HS-27A (cell line): Measurements from ENCODE around the gene PRF1.
"Not testable (repeated sequence)": the region's sequence is repeated elsewhere in the genome, so short reads cannot be mapped to it uniquely, and the experiment has no call there.

Experiments
- DNase-seq: peaks from one replicate; pipeline ENCODE4 v3.0.0-alpha.2; 2012; ENCODE audit warnings: low read depth, missing footprints

Gene PRF1

DNA sequence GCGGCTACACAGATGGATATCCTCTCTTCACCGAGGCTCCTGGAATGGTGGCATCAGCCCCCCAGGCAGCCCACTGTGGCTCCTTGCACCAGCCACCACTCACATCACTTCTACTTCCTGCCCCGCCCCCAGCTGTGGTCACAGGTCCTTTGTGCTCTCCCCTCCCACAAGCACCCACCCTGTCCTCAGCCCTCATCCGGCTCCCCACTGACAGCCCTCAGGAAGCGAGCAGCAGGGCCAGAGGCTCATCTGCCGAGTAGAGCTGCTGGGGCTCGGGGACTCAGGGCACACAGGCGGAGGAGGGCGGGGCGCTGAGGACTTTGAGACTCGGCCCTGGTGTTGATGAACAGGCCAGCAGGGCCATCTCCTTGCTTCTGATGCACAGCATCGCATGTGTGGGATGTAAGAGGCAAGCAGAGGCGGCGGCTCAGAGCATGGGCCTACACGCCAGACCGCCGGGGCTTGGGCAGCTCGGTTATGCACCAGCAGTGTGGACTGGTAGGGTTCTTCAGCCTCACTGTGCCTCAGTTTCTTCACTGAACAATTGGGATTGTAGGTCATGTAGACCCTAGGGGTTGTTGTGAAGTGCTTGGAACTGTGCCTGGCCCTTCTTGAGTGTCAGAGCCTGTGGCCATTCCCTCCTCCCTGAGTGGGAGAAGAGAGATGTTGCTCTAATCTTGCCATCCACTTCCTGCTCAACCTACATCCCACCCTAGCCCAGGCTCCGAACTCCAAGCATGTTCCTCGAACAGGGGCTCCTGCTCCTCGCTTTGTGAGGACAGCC is at the start of gene PRF1:
Gene PRF1 (minus strand): TSS at position 77 of the 784 bp plus-strand sequence. CDS start 1,839 bp downstream, outside the sequence.
- no peak for DNase-seq

DNA sequence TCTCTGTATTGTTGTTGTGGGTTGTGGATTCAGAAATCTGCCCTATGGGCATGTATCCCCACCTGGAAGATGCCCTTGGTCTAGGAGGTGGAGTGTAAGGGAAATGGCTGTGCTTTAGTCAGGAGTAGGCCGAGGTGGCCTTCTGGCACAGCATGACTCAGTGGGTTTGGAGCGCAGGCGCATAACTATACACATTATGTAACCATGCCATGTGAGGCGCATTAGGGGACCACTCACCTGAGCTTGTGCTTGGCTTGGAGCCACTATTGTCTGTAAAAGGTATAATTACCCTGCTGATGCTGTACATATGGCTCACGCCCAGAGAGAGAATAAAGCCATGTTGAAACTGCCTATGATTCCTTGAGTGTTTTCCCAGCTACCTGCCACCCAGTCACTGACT is 49.1 kb upstream of the PRF1 start:
- no peak for DNase-seq

DNA sequence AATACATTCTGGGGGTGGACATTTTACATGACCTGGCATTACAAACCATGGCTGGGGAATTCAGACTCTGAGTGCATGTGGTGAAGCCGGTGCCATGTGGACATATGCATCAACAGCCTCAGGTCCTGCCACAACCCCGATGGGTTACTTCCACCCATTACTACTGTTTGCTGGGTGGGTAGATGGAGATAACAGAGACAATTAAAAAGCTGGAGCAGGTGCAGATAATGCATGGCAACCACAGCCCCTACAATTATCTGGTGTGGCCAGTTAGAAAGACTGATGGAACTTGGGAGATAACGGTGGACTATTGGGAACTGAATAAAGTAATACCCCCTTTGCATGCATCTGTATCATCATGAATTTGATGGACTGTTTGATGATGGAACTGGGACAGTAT is 48.2 kb upstream of the PRF1 start:
- DNase-seq = no peak

DNA sequence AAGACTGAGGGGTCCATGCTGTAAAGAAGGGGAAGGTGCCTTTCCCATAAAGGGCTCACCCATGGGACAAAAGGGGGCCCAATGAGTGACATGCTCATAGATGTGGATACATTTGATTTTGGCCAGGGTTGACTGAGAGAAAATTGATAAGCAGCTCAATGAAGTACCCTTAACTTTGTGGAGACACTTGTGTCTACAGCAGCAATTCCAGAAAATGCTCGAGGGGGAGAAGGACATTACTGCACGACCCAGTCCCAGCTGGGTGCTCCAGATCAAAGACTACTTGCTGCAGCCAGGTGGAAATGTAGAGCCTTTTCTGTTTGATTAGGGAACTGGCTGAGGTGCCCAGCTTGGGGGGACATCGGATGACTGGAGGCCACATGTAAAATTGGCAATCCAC is 47.6 kb upstream of the PRF1 start:
- DNase-seq = no peak

DNA sequence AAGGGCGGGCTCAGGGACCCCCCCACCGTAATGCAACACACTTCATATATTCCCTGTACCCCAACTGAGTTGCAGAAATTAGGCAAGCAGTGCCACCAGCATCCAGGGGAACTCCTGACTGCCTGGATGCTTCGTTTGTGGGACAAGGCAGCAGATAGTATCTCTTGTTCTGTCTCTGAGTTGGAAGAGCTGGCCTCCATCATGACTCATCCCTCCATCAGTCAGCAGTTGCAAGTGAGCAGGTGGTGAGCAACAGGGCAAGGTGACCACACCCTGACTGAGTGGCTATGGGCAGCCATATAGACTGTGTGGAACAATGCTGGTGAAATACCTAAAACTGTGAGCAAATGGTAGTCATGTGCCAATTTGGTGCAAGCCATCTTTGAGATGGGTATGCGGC is 47.0 kb upstream of the PRF1 start:
- no peak for DNase-seq

DNA sequence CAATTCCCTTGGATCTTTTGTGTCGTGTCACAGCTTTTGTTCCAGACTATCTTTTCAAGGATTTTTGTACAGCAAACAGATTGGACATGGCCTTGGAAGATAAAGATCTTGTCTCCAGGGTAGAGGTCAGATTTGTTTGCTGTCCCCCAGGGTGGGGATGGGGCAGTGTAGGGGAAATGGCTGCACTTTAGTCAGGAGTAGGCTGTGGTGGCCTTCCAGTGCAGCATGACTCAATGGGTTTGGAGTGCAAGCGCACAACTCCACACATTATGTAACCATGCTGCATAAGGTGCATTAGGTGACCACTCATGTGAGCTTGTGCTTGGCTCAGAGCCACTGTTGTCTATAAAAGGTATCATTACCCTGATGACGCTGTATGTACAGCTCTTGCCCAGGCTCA is 45.9 kb upstream of the PRF1 start:
- no peak for DNase-seq

DNA sequence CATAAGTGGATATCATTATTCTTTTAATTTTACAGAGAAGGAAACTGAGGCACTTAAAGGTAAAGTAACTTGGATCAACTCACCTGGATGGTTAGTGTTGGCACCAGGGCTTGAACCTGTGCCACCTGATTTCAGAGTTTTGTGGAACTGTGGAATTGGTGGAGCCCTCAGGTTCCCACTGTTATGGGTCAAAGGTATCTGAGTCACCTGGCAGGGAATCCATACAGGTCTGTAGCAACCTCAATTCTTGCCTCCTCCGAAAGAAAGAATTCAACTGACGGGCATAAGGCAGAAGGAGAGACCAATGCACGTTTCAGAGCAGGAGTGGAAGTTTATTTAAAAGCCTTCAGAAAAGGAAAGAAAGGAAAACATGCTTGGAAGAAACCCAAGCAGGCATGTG is 44.5 kb upstream of the PRF1 start:
- DNase-seq = no peak

DNA sequence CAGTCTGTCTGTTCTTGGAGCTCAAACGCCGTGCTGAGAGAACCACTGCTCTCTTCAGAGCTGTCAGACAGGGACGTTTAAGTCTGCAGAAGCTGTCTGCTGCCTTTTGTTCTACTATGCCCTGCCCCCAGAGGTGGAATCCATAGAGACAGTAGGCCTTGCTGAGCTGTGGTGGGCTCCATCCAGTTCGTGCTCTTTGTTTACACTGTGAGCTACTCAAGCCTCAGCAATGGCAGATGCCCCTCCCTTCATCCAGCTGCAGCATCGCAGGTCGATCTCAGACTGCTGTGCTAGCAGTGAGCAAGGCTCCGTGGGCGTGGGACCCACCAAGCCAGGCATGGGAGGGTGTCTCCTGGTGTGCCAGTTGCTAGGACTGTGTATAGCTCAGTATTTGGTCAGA is 42.4 kb upstream of the PRF1 start:
- not testable (repeated sequence) for DNase-seq

DNA sequence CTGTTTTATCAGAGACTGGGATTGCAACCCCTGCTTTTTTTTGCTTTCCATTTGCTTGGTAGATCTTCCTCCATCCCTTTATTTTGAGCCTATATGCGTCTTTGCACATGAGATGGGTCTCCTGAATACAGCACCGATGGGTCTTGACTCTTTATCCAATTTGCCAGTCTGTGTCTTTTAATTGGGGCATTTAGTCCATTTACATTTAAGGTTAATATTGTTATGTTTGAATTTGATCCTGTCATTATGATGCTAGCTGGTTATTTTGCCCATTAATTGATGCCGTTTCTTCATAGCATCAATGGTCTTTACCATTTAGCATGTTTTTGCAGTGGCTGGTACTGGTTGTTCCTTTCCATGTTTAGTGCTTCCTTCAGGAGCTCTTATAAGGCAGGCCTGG is 40.7 kb upstream of the PRF1 start:
- not testable (repeated sequence) for DNase-seq

DNA sequence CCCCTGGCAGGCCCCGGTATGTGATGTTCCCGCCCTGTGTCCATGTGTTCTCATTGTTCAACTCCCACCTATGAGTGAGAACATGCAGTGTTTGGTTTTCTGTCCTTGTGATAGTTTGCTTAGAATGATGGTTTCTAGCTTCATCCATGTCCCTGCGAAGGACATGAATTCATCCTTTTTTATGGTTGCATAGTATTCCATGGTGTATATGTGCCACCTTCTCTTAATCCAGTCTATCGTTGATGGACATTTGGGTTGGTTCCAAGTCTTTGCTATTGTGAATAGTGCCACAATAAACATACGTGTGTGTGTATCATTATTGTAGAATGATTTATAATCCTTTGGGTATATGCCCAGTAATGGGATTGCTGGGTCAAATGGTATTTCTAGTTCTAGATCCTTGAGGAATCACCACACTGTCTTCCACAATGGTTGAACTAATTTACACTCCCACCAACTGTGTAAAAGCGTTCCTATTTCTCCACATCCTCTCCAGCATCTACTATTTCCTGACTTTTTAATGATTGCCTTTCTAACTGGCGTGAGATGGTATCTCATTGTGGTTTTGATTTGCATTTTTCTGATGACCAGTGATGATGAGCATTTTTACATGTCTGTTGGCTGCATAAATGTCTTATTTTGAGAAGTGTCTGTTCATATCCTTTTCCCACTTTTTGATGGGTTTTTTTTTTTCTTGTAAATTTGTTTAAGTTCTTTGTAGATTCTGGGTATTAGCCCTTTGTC is 37.3 kb upstream of the PRF1 start:
- not testable (repeated sequence) for DNase-seq

DNA sequence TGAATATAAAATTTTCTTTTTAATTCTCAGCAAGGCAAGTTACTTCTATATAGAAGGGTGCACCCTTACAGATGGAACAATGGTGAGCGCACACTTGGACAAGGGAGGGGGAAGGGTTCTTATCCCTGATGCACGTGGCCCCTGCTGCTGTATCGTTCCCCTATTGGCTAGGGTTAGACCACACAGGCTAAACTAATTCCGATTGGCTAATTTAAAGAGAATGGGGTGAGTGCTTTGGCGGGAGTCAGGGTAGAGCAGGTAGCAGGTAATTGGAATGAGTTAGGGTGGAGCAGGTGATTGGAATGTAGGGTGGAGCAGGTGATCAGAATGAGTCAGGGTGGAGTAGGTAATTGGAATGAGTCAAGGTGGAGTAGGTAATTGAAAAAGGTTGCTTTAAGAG is 32.0 kb upstream of the PRF1 start:
- not testable (repeated sequence) for DNase-seq

DNA sequence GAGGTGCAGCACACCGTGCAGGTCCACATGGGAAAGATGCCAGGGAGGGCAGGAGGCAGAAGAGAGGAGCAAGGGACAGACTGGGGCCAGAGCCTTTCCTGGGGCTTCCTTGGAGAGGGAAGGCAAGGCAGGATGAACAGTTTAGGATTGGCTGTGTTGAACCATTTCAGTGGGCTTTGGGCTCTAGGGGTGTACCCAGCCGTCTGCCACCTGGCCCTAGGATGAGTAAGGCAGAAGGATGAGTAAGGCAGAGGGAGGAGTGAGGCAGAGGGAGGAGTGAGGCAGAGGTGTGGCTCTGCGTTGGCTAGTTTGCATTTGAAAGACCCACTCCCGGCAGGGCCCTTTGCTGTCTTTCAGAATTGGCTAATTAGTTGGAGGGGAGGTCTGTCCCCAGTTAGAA is 31.5 kb upstream of the PRF1 start:
- DNase-seq = no peak

DNA sequence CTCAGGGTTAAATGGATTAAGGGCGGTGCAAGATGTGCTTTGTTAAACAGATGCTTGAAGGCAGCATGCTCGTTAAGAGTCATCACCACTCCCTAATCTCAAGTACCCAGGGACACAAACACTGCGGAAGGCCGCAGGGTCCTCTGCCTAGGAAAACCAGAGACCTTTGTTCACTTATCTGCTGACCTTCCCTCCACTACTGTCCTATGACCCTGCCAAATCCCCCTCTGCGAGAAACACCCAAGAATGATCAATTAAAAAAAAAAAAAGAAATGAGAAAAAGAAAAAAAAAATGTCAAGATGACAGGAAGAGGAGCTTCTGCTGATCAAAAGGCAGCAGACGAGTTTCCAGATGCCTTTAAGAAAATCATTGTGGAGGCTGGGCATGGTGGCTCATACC is 29.2 kb upstream of the PRF1 start:
- not testable (repeated sequence) for DNase-seq

DNA sequence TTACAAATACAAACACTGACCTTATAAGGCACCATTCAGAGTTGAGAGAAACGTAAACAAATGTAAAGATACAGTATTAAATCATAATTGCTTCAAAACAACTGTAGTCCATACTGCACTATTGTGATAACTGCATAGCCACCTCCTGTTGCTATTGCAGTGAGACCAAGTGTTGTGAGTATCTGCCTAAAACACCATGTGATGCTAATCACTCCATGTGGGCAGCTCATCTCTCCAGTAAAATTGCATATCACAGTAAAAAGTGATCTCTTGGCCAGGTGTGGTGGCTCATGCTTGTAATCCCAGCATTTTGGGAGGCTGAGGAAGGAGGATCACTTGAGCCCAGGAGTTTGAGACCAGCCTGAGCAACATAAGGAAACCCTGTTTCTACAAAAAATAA is 26.8 kb upstream of the PRF1 start:
- DNase-seq = no peak

DNA sequence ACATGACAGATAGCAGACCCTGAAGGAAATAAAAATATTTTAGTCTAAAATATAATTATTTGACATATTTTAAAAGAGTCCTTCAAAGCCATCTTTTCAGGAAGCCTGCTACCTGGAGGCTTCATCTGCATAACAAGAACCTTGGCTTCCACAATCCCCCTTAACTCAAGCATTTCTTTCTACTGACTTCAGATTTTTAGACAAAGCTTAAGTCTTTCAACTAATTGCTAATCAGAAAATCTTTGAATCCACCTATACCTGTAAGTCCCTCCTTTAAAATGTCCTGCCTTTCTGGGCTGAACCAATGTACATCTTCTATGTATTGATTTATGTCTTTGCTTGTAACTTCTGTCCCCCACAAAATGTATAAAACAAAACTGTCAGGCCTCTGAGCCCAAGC is 23.5 kb upstream of the PRF1 start:
- DNase-seq = no peak

DNA sequence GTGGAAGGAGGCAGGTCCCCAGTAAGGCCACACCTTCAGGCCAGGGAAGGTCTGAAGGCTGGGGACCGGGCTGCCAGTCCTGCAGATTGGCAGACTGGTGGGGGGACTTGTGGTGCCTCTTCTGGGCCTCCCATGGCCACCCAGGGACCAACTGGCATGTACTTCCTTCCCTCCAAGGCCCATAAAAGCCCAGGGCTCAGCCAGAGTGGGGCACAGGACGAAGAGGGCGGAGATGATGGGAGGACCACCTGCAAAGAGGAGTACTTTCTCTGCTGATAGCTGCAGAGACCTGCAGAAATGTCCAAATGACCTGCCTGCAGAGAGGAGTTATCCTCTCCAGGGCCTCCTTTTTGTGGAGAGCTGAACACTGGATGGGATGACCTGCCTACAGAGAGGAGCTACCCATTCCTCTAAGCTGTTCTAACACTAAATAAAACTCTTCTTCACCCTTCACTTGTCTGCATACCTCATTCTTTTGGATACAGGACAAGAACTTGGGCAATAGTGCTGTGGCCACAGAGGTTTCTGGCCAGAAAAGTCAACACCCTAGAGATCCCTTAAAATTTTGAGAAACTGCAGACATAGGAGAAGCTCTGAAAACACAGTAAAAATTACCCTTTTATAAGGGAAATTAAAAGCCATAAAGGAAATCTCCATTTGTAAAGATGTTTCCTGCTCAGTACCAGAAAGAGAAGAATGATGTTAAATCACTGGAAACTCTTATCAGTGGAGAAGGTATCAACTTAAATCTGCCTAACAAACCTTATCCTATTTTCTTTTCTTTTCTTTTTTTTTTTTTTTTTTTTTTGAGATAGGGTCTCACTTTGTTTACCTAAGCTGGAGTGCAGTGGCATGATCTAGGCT is 20.7 kb upstream of the PRF1 start:
- no peak for DNase-seq

DNA sequence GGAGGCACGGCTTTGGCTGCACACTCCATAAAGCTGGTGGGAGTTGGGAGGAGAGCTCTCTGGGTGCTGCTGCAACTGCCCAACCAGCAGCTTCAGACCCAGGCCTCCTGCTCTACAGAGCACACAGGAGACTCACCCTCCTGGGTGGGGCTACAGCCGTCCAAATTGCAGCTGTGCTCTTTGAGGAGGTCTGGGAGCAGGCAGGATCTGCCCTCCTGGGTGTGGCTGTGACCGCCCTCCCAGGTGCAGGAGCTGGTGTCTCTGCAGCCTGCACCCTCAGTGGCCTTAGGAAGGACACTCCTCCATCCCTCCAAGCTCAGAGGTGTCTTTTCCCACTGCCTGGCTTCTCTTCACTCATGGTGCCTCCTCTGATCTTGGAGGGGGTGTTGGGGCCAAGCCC is 20.0 kb upstream of the PRF1 start:
- no peak for DNase-seq

DNA sequence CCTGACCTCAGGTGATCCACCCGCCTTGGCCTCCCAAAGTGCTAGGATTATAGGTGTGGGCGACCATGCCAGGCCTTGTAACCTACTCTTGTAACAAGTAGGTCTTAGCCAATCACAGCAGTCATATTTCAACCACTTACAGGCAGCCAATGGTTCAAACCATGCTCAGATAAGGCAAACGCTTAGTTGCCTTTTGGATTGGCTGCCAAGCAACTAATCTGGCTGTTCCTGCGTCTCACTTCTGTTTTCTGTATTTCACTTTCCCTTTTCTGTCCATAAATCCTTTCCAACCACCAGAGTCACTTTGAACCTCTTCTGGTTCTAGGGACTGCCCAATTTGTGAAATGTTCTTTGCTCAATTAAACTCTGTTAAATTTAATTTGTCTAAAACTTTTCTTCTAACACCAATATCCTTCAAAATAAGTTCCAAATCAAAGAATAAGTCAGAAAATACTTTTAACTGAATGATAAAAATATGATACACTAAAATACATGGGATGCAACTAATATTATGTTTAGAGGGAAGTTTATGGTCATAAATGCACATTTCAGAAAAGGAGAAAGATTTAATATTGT is 19.1 kb upstream of the PRF1 start:
- no peak for DNase-seq

DNA sequence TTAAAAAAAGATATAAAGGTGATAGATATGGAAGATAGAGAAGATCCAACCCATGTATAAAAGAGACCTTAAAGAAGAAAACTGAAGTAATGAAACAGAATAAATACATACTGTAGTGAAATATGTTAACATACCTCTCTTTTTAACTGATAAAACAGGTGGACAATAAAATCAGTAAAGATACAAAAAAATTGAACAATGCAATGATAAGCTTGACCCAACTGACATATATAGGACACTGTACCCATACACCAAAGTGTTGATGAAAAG is 17.4 kb upstream of the PRF1 start:
- DNase-seq = no peak

DNA sequence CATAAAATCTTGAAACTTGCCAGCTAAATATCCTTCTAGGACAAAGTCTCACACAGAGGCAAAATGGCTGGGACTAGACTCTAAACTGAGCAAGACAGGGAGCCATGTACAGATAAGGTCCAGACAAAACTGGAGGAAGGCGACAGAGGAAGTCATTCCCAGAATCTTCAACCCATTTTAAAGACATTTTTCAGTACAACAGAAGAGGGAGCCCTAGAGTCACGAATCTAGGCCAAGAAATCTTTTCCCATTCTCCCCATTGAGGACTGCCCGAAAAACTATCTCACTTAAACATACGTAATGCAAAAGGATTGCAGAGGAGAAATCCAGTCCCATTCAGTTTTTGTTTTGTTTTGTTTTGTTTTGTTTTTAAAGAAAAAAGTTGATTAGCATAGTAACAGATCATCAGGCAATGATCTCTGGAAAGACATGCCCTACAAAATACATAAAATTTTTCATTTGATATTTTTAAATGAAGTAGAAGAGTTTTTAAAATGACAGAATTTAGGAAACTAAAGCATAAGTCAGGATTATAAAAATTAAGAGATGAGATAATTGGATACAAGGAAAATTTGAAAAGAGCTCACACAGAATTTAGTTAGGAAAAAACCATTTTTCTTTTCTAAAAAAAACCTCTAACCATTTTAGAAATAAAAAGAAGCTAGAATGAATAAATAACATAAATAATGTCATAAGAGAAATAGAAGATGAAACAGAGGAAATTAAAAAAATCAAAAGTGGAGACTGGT is 16.9 kb upstream of the PRF1 start:
- DNase-seq = no peak

DNA sequence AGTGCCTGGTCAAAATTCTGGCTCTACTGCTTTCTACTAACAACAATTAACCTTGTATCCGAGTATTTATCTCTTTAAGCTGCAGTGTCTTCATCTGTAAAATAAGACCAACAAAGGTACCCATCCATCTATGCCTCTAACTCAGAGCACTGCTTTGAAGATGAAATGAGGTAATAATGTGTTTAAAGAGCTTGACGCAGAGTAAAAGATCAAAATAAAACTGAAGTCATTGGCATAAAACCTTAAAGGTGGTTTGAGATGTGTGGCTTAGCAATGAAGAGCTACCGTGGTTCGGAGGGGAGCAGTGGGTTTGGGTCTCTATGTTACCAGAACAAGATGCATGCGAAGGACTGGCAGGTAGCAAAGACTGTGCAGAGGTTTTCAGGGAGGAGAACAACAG is 16.1 kb upstream of the PRF1 start:
- no peak for DNase-seq
